ENCODE measurements around the gene SMCR8. TPM values are rescaled to one million over a fixed set of nuclear protein-coding genes. Genes with fewer than 3 reads are reported as not detected.
A peak's percentile ranks its signal among the peaks of the same experiment; 100 is the strongest.
"Not testable (repeated sequence)": the region's sequence is repeated elsewhere in the genome, so short reads cannot be mapped to it uniquely, and the experiment has no call there.

Gene SMCR8
- polyA plus RNA-seq, 1 donor: 17.2 TPM

- DNase-seq: no peak
Observed at GRCh38 chr17:18315961-18316360, 868 bp downstream of the SMCR8 start.

GRCh38 chr17:18318117-18318516 lies 3.0 kb downstream of the SMCR8 start:
- DNase-seq: no peak

- DNase-seq: no peak
Observed at GRCh38 chr17:18318771-18319450, 3.8 kb downstream of the SMCR8 start.

GRCh38 chr17:18319604-18320256 lies 4.6 kb downstream of the SMCR8 start:
- peak; percentile 21 for DNase-seq

GRCh38 chr17:18320301-18320700 lies 5.2 kb downstream of the SMCR8 start:
- DNase-seq: no peak

- DNase-seq: no peak
Observed at GRCh38 chr17:18321309-18321708, 6.2 kb downstream of the SMCR8 start.

- no peak for DNase-seq
Observed at GRCh38 chr17:18322522-18322921, 7.4 kb downstream of the SMCR8 start.

GRCh38 chr17:18323007-18323406 lies 7.9 kb downstream of the SMCR8 start:
- no peak for DNase-seq

GRCh38 chr17:18323507-18324139 lies 8.5 kb downstream of the SMCR8 start:
- no peak for DNase-seq

- DNase-seq: no peak
Observed at GRCh38 chr17:18324140-18325050, 9.3 kb downstream of the SMCR8 start.

- no peak for DNase-seq
Observed at GRCh38 chr17:18326039-18326438, 10.9 kb downstream of the SMCR8 start.

GRCh38 chr17:18326572-18326971 lies 11.5 kb downstream of the SMCR8 start:
- no peak for DNase-seq

GRCh38 chr17:18327093-18327492 lies 12.0 kb downstream of the SMCR8 start:
- no peak for DNase-seq

- no peak for DNase-seq
Observed at GRCh38 chr17:18327556-18327955, 12.5 kb downstream of the SMCR8 start.

GRCh38 chr17:18328643-18329204 lies 13.6 kb downstream of the SMCR8 start:
- no peak for DNase-seq

- no peak for DNase-seq
Observed at GRCh38 chr17:18331879-18332278, 16.8 kb downstream of the SMCR8 start.

- DNase-seq: no peak
Observed at GRCh38 chr17:18332909-18333489, 17.9 kb downstream of the SMCR8 start.

- not testable (repeated sequence) for DNase-seq
Observed at GRCh38 chr17:18338158-18338557, 23.1 kb downstream of the SMCR8 start.

- DNase-seq: no peak
Observed at GRCh38 chr17:18339933-18340332, 24.8 kb downstream of the SMCR8 start.

- DNase-seq: no peak
Observed at GRCh38 chr17:18344021-18344420, 28.9 kb downstream of the SMCR8 start.

- no peak for DNase-seq
Observed at GRCh38 chr17:18353541-18353940, 38.4 kb downstream of the SMCR8 start.

GRCh38 chr17:18356624-18357023 lies 41.5 kb downstream of the SMCR8 start:
- DNase-seq: no peak

All from left kidney (tissue), 2 donors.